Vagina (tissue), 2 donors: ENCODE data around the gene SDHAF3. TPM values are rescaled to one million over a fixed set of nuclear protein-coding genes. Genes with fewer than 3 reads are reported as not detected.

Experiments
- DNase-seq, 2 donors: peaks; one replicate each; pipeline ENCODE4 v3.0.0-alpha.2; 2017; ENCODE audit errors: extremely low spot score in 2 of 2
- H3K27ac ChIP-seq: fragments of 200-600 bp; sonication (generic); one replicate; pipeline ENCODE4 v1.5.1; 2019
- H3K27me3 ChIP-seq: fragments of 200-600 bp; sonication (generic); one replicate; pipeline ENCODE4 v1.5.1; 2019
- H3K36me3 ChIP-seq, 2 donors: fragments of 200-600 bp; sonication (generic); one replicate each; pipeline ENCODE4 v1.5.1; 2017 to 2019
- H3K4me1 ChIP-seq: fragments of 200-600 bp; sonication (generic); one replicate; pipeline ENCODE4 v1.5.1; 2019
- H3K4me3 ChIP-seq, 2 donors: fragments of 200-600 bp; sonication (generic); 1 replicate in 1 of 2; 2 replicates in 1 of 2; pipeline ENCODE4 v1.5.1; 2016 to 2019
- H3K9me3 ChIP-seq: fragments of 200-600 bp; sonication (generic); one replicate; pipeline ENCODE4 v1.5.1; 2019
- POLR2A ChIP-seq, 2 donors: fragments of 450-650 bp; IDR thresholded peaks; one replicate each; pipeline ENCODE4 v1.6.1; 2017; ENCODE audit warnings: antibody characterized with exemption in 2 of 2, mild to moderate bottlenecking in 2 of 2, moderate library complexity in 2 of 2
- POLR2AphosphoS5 ChIP-seq, 2 donors: sonication (generic); formaldehyde crosslinking; IDR thresholded peaks; one replicate each; pipeline ENCODE4 v1.9.0; 2017; ENCODE audit warnings: antibody characterized with exemption in 2 of 2, mild to moderate bottlenecking in 2 of 2, low read depth in 1 of 2; ENCODE audit not compliant: insufficient read depth in 1 of 2
- intact Hi-C: fragments of 100-400 bp; cut with DNase I; formaldehyde crosslinking; loops from one replicate; pipeline ENCODE4 v1.15.1; 2023
- total RNA-seq: library from RNA; depleted of rRNA; stranded (reverse); fragments of >200 nt; gene quantifications from one replicate; pipeline ENCODE4 v1.2.3, GENCODE V29; 2016
- TF ChIP-seq, protein P1 (sequence below), 3 experiments: fragments of 450-650 bp in 2 of 3; fragments of 200-600 bp in 1 of 3; sonication (generic) in 1 of 3; IDR thresholded peaks; one replicate each; pipeline ENCODE4 v1.5.1; 2017 to 2019; ENCODE audit warnings: antibody characterized with exemption in 3 of 3, mild to moderate bottlenecking in 2 of 3, moderate library complexity in 2 of 3

SDHAF3 gene
- total RNA-seq, 1 donor from 2014 or later, result 9.6 TPM

- no peak overlapping the region for H3K4me3 ChIP-seq
These were observed 81.1 kb downstream of the SDHAF3 start for GRCh38 chr7:97198596-97198995.

GRCh38 chr7:97200018-97200417, 82.5 kb downstream of the SDHAF3 start:
- Histone ChIP-seq H3K9me3 (no peaks in the 10 kb centered on the region), H3K27me3 (no peaks in the 10 kb centered on the region), H3K27ac (no peak overlapping the region), H3K4me3 (no peak overlapping the region), H3K36me3 (no peaks in the 10 kb centered on the region), H3K4me1 (no peaks in the 10 kb centered on the region)
- no peak for DNase-seq
- intact Hi-C loops, result no loop called here
- TF ChIP-seq, protein P1, sequence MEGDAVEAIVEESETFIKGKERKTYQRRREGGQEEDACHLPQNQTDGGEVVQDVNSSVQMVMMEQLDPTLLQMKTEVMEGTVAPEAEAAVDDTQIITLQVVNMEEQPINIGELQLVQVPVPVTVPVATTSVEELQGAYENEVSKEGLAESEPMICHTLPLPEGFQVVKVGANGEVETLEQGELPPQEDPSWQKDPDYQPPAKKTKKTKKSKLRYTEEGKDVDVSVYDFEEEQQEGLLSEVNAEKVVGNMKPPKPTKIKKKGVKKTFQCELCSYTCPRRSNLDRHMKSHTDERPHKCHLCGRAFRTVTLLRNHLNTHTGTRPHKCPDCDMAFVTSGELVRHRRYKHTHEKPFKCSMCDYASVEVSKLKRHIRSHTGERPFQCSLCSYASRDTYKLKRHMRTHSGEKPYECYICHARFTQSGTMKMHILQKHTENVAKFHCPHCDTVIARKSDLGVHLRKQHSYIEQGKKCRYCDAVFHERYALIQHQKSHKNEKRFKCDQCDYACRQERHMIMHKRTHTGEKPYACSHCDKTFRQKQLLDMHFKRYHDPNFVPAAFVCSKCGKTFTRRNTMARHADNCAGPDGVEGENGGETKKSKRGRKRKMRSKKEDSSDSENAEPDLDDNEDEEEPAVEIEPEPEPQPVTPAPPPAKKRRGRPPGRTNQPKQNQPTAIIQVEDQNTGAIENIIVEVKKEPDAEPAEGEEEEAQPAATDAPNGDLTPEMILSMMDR (IDR thresholded peaks at IDR 0.05), result no peak
- no peak for TF ChIP-seq POLR2AphosphoS5 (IDR thresholded peaks at IDR 0.05; ENCODE audit: insufficient read depth in 1 of 2, low read depth in 1 of 2)
- no peak for TF ChIP-seq POLR2A (IDR thresholded peaks at IDR 0.05)

More at GRCh38 chr7:97198596-97198995, 81.1 kb downstream of the SDHAF3 start:
- no peak overlapping the region for H3K27ac ChIP-seq
- DNase-seq, result no peak
- H3K27me3 ChIP-seq, result no peaks in the 10 kb centered on the region
- no peaks in the 10 kb centered on the region for H3K36me3 ChIP-seq
- TF ChIP-seq, protein P1 (IDR thresholded peaks at IDR 0.05), result no peak
- TF ChIP-seq POLR2A (IDR thresholded peaks at IDR 0.05) (no peak), POLR2AphosphoS5 (IDR thresholded peaks at IDR 0.05; ENCODE audit: insufficient read depth in 1 of 2, low read depth in 1 of 2) (no peak)
- no peaks in the 10 kb centered on the region for H3K4me1 ChIP-seq
- no peaks in the 10 kb centered on the region for H3K9me3 ChIP-seq
- intact Hi-C loops, result no loop called here

GRCh38 chr7:97203957-97204356, 86.5 kb downstream of the SDHAF3 start:
- DNase-seq, result no peak
- H3K9me3 ChIP-seq, result no peaks in the 10 kb centered on the region
- H3K4me1 ChIP-seq, result no peaks in the 10 kb centered on the region
- no peaks in the 10 kb centered on the region for H3K36me3 ChIP-seq
- no peak overlapping the region for H3K4me3 ChIP-seq
- no peak overlapping the region for H3K27ac ChIP-seq
- intact Hi-C loops, result no loop called here
- no peaks in the 10 kb centered on the region for H3K27me3 ChIP-seq
- no peak for TF ChIP-seq POLR2A (IDR thresholded peaks at IDR 0.05)
- TF ChIP-seq POLR2AphosphoS5 (IDR thresholded peaks at IDR 0.05; ENCODE audit: insufficient read depth in 1 of 2, low read depth in 1 of 2), result no peak
- TF ChIP-seq, protein P1 (IDR thresholded peaks at IDR 0.05), result no peak

DNA sequence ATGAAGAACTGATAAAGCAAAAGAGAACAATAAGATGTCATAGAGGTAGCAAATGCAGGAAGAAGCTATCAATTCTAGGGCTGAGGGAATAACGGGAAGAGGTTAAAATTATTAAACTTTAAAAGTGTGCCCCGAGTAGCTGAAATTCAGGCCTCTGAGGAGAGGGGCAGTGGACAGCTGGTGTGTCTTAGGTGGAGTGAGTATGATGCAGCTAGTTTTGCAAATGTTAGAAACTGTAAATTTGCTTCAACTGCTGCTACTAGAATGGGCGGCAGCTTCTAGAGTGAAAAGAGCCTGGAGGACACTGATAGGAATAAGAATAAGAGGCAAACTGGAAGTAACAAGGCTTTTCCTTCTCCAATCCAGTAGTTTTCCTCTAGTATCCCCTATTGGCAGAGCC, 87.3 kb downstream of the SDHAF3 start:
- H3K27me3 ChIP-seq, result no peaks in the 10 kb centered on the region
- no peak for DNase-seq
- no peaks in the 10 kb centered on the region for H3K36me3 ChIP-seq
- H3K27ac ChIP-seq, result no peak overlapping the region
- no peaks in the 10 kb centered on the region for H3K9me3 ChIP-seq
- H3K4me3 ChIP-seq, result no peak overlapping the region
- no peaks in the 10 kb centered on the region for H3K4me1 ChIP-seq
- no peak for TF ChIP-seq POLR2A (IDR thresholded peaks at IDR 0.05)
- no peak for TF ChIP-seq POLR2AphosphoS5 (IDR thresholded peaks at IDR 0.05; ENCODE audit: insufficient read depth in 1 of 2, low read depth in 1 of 2)
- TF ChIP-seq, protein P1 (IDR thresholded peaks at IDR 0.05), result no peak
- intact Hi-C loops, result no loop called here

DNA sequence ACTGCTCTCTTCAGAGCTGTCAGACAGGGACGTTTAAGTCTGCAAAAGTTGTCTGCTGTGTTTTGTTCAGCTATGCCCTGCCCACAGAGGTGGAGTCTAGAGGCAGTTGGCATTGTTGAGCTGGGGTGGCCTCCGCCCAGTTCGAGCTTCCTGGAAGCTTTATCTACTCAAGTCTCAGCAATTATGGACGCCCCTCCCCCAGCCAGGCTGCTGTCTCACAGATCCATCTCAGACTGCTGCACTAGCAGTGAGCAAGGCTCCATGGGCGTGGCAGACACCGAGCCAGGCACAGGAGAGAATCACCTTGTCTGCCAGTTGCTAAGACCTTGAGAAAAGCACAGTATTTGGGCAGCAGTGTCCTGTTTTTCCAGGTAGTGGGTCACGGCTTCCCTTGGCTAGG, 98.1 kb downstream of the SDHAF3 start:
- Histone ChIP-seq H3K27ac (no peak overlapping the region), H3K4me3 (no peak overlapping the region), H3K9me3 (no peaks in the 10 kb centered on the region), H3K36me3 (no peaks in the 10 kb centered on the region), H3K4me1 (no peaks in the 10 kb centered on the region), H3K27me3 (no peaks in the 10 kb centered on the region)
- DNase-seq, result no peak
- no peak for TF ChIP-seq POLR2A (IDR thresholded peaks at IDR 0.05)
- TF ChIP-seq, protein P1 (IDR thresholded peaks at IDR 0.05), result no peak
- TF ChIP-seq POLR2AphosphoS5 (IDR thresholded peaks at IDR 0.05; ENCODE audit: insufficient read depth in 1 of 2, low read depth in 1 of 2), result no peak
- intact Hi-C loops, result no loop called here
